HepG2 (cell line): ENCODE results near the gene RPL37A. TPM values are rescaled to one million over a fixed set of nuclear protein-coding genes. Genes with fewer than 3 reads are reported as not detected.

ENCODE experiments used
- BORCS8-MEF2B ChIP-seq: sonication (generic); formaldehyde crosslinking; IDR thresholded peaks from 2 replicates; pipeline ENCODE4 v1.8.0; 2022; ENCODE audit warnings: mild to moderate bottlenecking, missing genetic modification reagents
- CC2D1A ChIP-seq: sonication (generic); formaldehyde crosslinking; IDR thresholded peaks from 2 replicates; pipeline ENCODE4 v1.8.1; 2023; ENCODE audit warnings: mild to moderate bottlenecking, missing genetic modification reagents
- DR1 ChIP-seq: sonication (generic); formaldehyde crosslinking; IDR thresholded peaks from 2 replicates; pipeline ENCODE4 v1.8.0; 2021; ENCODE audit warnings: mild to moderate bottlenecking, missing genetic modification reagents, inconsistent platforms
- ETV6 ChIP-seq: sonication (generic); formaldehyde crosslinking; conservative IDR thresholded peaks from 2 replicates; pipeline ENCODE4 v1.4.0; 2020; ENCODE audit warnings: missing genetic modification reagents
- FOXC1 ChIP-seq: sonication (generic); formaldehyde crosslinking; IDR thresholded peaks from 2 replicates; pipeline ENCODE4 v1.8.0; 2022; ENCODE audit warnings: mild to moderate bottlenecking, missing genetic modification reagents, borderline replicate concordance
- HMG20B ChIP-seq: conservative IDR thresholded peaks from 2 replicates; pipeline ENCODE4 v1.6.1; 2016; ENCODE audit warnings: missing genetic modification reagents, missing compliant biosample characterization
- ISX ChIP-seq: sonication (generic); formaldehyde crosslinking; conservative IDR thresholded peaks from 2 replicates; pipeline ENCODE4 v1.5.0; 2020; ENCODE audit warnings: missing genetic modification reagents
- MAFF ChIP-seq: IDR thresholded peaks from 2 replicates; pipeline ENCODE4 v1.6.1; 2011; ENCODE audit warnings: low read depth, low read length, improper control_type of control experiment
- NCOR1 ChIP-seq: fragments of 200-600 bp; sonication (generic); IDR thresholded peaks from 2 replicates; pipeline ENCODE4 v1.7.0; 2017; ENCODE audit warnings: antibody characterized with exemption, low read length, borderline replicate concordance
- SNRNP70 ChIP-seq: fragments of 200-400 bp; formaldehyde crosslinking; IDR thresholded peaks from 2 replicates; pipeline ENCODE4 v1.6.1; 2017; ENCODE audit warnings: mild to moderate bottlenecking, low read depth, low read length, moderate library complexity
- SP140L ChIP-seq: sonication (generic); formaldehyde crosslinking; IDR thresholded peaks from 2 replicates; pipeline ENCODE4 v1.4.0; 2020; ENCODE audit warnings: missing genetic modification reagents, borderline replicate concordance
- TOPORS ChIP-seq: sonication (generic); formaldehyde crosslinking; IDR thresholded peaks from 2 replicates; pipeline ENCODE4 v1.8.0; 2023; ENCODE audit warnings: mild to moderate bottlenecking, missing genetic modification reagents
- TRIM24 ChIP-seq: sonication (generic); formaldehyde crosslinking; IDR thresholded peaks from 2 replicates; pipeline ENCODE4 v1.8.0; 2022; ENCODE audit warnings: mild to moderate bottlenecking, missing genetic modification reagents
- ZFAT ChIP-seq: sonication (generic); formaldehyde crosslinking; conservative IDR thresholded peaks from 2 replicates; pipeline ENCODE4 v1.8.1; 2023; ENCODE audit warnings: missing genetic modification reagents, inconsistent platforms
- ZFYVE20 ChIP-seq: sonication (generic); formaldehyde crosslinking; IDR thresholded peaks from 2 replicates; pipeline ENCODE4 v1.8.0; 2023; ENCODE audit warnings: low read depth, mild to moderate bottlenecking, moderate library complexity, missing genetic modification reagents, borderline replicate concordance
- ZNF3 ChIP-seq: IDR thresholded peaks from 2 replicates; pipeline ENCODE4 v1.7.0; 2017; ENCODE audit warnings: inconsistent platforms
- ZNF350 ChIP-seq: sonication (generic); formaldehyde crosslinking; IDR thresholded peaks from 2 replicates; pipeline ENCODE4 v1.4.0; 2020; ENCODE audit warnings: mild to moderate bottlenecking, low read depth, missing genetic modification reagents, borderline replicate concordance
- ZNF460 ChIP-seq: sonication (generic); formaldehyde crosslinking; IDR thresholded peaks from 2 replicates; pipeline ENCODE4 v1.5.1; 2020; ENCODE audit warnings: missing genetic modification reagents, mild to moderate bottlenecking, borderline replicate concordance
- ZNF660 ChIP-seq: sonication (generic); formaldehyde crosslinking; IDR thresholded peaks from 2 replicates; pipeline ENCODE4 v1.5.1; 2020; ENCODE audit warnings: mild to moderate bottlenecking, low read depth, missing genetic modification reagents, borderline replicate concordance
- polyA plus RNA-seq, 8 experiments: library from polyadenylated mRNA; depleted of rRNA in 3 of 8; stranded (reverse) in 7 of 8; unstranded in 1 of 8; fragments of >200 nt; fragmentation: Illumina TruSeq in 4 of 8; extraction: Trizol in 4 of 8; gene quantifications; 2 replicates each; pipeline versions ENCODE4 v1.2.1 to v1.2.3, GENCODE V29; 2011 to 2016; ENCODE audit warnings: low read depth in 4 of 8, missing spikeins in 1 of 8, mixed read lengths in 1 of 8; ENCODE audit not compliant: insufficient read depth in 1 of 8
- total RNA-seq, 5 experiments: library from RNA; depleted of rRNA; stranded (reverse); fragments of >200 nt; fragmentation: Illumina TruSeq; extraction: Trizol; gene quantifications; 2 replicates each; pipeline ENCODE4 v1.2.3, GENCODE V29; 2016; ENCODE audit warnings: low read depth in 1 of 5
- TF ChIP-seq, protein P1 (sequence below): sonication (generic); formaldehyde crosslinking; IDR thresholded peaks from 2 replicates; pipeline ENCODE4 v1.4.0; 2020; ENCODE audit warnings: missing genetic modification reagents
- TF ChIP-seq, protein P2 (sequence below): sonication (generic); formaldehyde crosslinking; IDR thresholded peaks from 2 replicates; pipeline ENCODE4 v1.8.1; 2022; ENCODE audit warnings: low read depth, mild to moderate bottlenecking, missing genetic modification reagents
- TF ChIP-seq, protein P3 (sequence below): sonication (generic); formaldehyde crosslinking; IDR thresholded peaks from 2 replicates; pipeline ENCODE4 v1.9.0; 2021; ENCODE audit warnings: missing genetic modification reagents, mild to moderate bottlenecking, borderline replicate concordance
- TF ChIP-seq, protein P4 (sequence below): sonication (generic); formaldehyde crosslinking; IDR thresholded peaks from 2 replicates; pipeline ENCODE4 v1.5.0; 2020; ENCODE audit warnings: mild to moderate bottlenecking, missing genetic modification reagents
- TF ChIP-seq, protein P5 (sequence below): sonication (generic); formaldehyde crosslinking; IDR thresholded peaks from 2 replicates; pipeline ENCODE4 v1.5.0; 2020; ENCODE audit warnings: missing genetic modification reagents, mild to moderate bottlenecking, borderline replicate concordance

Gene RPL37A
- total and polyA plus RNA-seq, 2 of the 13 experiments (the other 11 are each of a cell fraction or from before 2014, with no cell fraction given): 6,902 to 7,910 TPM

DNA sequence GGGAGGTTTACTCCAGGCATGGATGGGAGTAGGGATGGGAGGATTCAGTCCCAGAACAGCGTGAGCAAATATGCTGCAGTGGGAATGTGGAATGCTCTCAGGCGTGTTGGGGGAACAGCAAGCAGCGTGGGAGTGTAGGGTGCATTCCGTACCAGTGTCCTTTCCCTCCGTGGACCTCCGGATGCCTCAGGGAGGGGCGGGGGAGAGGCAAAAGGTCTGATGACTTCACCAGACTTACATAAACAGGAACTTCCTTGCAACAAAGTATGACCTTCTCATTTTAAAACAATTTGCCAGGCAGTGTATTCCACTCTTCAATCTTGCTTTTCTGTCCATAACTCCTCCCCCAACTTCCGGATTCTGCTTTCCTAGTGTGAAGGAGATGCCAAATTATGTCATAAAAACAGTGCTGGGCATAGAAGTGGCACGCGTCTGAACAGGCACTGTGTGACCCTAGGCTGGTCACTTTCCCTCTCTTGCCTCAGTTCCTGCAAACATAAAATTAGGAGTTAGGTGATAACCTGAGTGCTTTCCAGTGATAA is 36.9 kb downstream of the RPL37A start (continued):
- TF ChIP-seq NCOR1 (no peak), ZNF460 (CRISPR knock-in tag) (no peak), ETV6 (CRISPR knock-in tag) (no peak), ZNF660 (no peak), ZFYVE20 (no peak), DR1 (CRISPR knock-in tag) (no peak), ZNF3 (CRISPR knock-in tag) (no peak), ZFAT (no peak), TOPORS (CRISPR knock-in tag) (no peak), BORCS8-MEF2B (CRISPR knock-in tag) (no peak), FOXC1 (CRISPR knock-in tag) (no peak), ISX (CRISPR knock-in tag) (no peak), SNRNP70 (no peak), SP140L (no peak), ZNF350 (0 out of 2 replicates have a peak, but pooled peaks have one; percentile 43), TRIM24 (CRISPR knock-in tag) (0 out of 2 replicates have a peak, but pooled peaks have one; percentile 16), CC2D1A (CRISPR knock-in tag) (no peak), MAFF (no peak), HMG20B (CRISPR knock-in tag) (no peak)
- TF ChIP-seq, protein P1, sequence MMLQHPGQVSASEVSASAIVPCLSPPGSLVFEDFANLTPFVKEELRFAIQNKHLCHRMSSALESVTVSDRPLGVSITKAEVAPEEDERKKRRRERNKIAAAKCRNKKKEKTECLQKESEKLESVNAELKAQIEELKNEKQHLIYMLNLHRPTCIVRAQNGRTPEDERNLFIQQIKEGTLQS (CRISPR knock-in tag): no peak; the same call in 1 of the 2 replicates
- TF ChIP-seq, protein P2, sequence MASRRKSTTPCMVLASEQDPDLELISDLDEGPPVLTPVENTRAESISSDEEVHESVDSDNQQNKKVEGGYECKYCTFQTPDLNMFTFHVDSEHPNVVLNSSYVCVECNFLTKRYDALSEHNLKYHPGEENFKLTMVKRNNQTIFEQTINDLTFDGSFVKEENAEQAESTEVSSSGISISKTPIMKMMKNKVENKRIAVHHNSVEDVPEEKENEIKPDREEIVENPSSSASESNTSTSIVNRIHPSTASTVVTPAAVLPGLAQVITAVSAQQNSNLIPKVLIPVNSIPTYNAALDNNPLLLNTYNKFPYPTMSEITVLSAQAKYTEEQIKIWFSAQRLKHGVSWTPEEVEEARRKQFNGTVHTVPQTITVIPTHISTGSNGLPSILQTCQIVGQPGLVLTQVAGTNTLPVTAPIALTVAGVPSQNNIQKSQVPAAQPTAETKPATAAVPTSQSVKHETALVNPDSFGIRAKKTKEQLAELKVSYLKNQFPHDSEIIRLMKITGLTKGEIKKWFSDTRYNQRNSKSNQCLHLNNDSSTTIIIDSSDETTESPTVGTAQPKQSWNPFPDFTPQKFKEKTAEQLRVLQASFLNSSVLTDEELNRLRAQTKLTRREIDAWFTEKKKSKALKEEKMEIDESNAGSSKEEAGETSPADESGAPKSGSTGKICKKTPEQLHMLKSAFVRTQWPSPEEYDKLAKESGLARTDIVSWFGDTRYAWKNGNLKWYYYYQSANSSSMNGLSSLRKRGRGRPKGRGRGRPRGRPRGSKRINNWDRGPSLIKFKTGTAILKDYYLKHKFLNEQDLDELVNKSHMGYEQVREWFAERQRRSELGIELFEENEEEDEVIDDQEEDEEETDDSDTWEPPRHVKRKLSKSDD: no peak
- TF ChIP-seq, protein P3, sequence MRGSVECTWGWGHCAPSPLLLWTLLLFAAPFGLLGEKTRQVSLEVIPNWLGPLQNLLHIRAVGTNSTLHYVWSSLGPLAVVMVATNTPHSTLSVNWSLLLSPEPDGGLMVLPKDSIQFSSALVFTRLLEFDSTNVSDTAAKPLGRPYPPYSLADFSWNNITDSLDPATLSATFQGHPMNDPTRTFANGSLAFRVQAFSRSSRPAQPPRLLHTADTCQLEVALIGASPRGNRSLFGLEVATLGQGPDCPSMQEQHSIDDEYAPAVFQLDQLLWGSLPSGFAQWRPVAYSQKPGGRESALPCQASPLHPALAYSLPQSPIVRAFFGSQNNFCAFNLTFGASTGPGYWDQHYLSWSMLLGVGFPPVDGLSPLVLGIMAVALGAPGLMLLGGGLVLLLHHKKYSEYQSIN (CRISPR knock-in tag): no peak
- TF ChIP-seq, protein P4, sequence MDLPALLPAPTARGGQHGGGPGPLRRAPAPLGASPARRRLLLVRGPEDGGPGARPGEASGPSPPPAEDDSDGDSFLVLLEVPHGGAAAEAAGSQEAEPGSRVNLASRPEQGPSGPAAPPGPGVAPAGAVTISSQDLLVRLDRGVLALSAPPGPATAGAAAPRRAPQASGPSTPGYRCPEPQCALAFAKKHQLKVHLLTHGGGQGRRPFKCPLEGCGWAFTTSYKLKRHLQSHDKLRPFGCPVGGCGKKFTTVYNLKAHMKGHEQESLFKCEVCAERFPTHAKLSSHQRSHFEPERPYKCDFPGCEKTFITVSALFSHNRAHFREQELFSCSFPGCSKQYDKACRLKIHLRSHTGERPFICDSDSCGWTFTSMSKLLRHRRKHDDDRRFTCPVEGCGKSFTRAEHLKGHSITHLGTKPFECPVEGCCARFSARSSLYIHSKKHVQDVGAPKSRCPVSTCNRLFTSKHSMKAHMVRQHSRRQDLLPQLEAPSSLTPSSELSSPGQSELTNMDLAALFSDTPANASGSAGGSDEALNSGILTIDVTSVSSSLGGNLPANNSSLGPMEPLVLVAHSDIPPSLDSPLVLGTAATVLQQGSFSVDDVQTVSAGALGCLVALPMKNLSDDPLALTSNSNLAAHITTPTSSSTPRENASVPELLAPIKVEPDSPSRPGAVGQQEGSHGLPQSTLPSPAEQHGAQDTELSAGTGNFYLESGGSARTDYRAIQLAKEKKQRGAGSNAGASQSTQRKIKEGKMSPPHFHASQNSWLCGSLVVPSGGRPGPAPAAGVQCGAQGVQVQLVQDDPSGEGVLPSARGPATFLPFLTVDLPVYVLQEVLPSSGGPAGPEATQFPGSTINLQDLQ (CRISPR knock-in tag): no peak
- TF ChIP-seq, protein P5, sequence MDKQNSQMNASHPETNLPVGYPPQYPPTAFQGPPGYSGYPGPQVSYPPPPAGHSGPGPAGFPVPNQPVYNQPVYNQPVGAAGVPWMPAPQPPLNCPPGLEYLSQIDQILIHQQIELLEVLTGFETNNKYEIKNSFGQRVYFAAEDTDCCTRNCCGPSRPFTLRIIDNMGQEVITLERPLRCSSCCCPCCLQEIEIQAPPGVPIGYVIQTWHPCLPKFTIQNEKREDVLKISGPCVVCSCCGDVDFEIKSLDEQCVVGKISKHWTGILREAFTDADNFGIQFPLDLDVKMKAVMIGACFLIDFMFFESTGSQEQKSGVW (CRISPR knock-in tag): no peak
